GM19372 (cell line): ENCODE data around the gene UFSP1.
"Not testable (repeated sequence)": the region's sequence is repeated elsewhere in the genome, so short reads cannot be mapped to it uniquely, and the experiment has no call there.

Source experiments
- ATAC-seq: cut with Tn5 transposase; IDR thresholded peaks from one replicate; pipeline ENCODE4 v1.9.1; 2021; ENCODE audit warnings: mild to moderate bottlenecking, low read depth, moderate library complexity; ENCODE audit not compliant: unreplicated experiment

Gene UFSP1

GRCh38 chr7:100888988-100889750 lies at the start of gene UFSP1:
UFSP1 (minus strand) TSS chr7:100889715; CDS start chr7:100889271, 444 bp downstream.
- peak; percentile 33 for ATAC-seq

- not testable (repeated sequence) for ATAC-seq
These were observed 46.7 kb upstream of the UFSP1 start for GRCh38 chr7:100936167-100936566.

GRCh38 chr7:100935381-100935780 lies 45.9 kb upstream of the UFSP1 start:
- not testable (repeated sequence) for ATAC-seq

GRCh38 chr7:100933734-100934133 lies 44.2 kb upstream of the UFSP1 start:
- no peak for ATAC-seq

GRCh38 chr7:100929808-100930174 lies 40.3 kb upstream of the UFSP1 start:
- ATAC-seq: no peak

GRCh38 chr7:100923616-100924015 lies 34.1 kb upstream of the UFSP1 start:
- ATAC-seq: not testable (repeated sequence)

- no peak for ATAC-seq
These were observed 31.5 kb upstream of the UFSP1 start for GRCh38 chr7:100921039-100921438.

GRCh38 chr7:100919779-100920437 lies 30.4 kb upstream of the UFSP1 start:
- not testable (repeated sequence) for ATAC-seq

- ATAC-seq: not testable (repeated sequence)
These were observed 29.8 kb upstream of the UFSP1 start for GRCh38 chr7:100919335-100919734.

GRCh38 chr7:100914879-100915447 lies 25.4 kb upstream of the UFSP1 start:
- ATAC-seq: no peak

- no peak for ATAC-seq
These were observed 24.8 kb upstream of the UFSP1 start for GRCh38 chr7:100914208-100914878.

GRCh38 chr7:100911484-100911883 lies 22.0 kb upstream of the UFSP1 start:
- no peak for ATAC-seq

- ATAC-seq: not testable (repeated sequence)
These were observed 20.9 kb upstream of the UFSP1 start for GRCh38 chr7:100910443-100910842.

GRCh38 chr7:100908512-100908911 lies 19.0 kb upstream of the UFSP1 start:
- no peak for ATAC-seq

GRCh38 chr7:100902638-100903037 lies 13.1 kb upstream of the UFSP1 start:
- no peak for ATAC-seq

- ATAC-seq: no peak
These were observed 12.4 kb upstream of the UFSP1 start for GRCh38 chr7:100901921-100902332.

- no peak for ATAC-seq
These were observed 11.5 kb upstream of the UFSP1 start for GRCh38 chr7:100900978-100901377.

GRCh38 chr7:100899432-100899831 lies 9.9 kb upstream of the UFSP1 start:
- ATAC-seq: no peak

GRCh38 chr7:100897772-100898454 lies 8.4 kb upstream of the UFSP1 start:
- ATAC-seq: no peak
